Neural progenitor cell (in vitro differentiated cells): ENCODE measurements around the gene CMC1. TPM values are rescaled to one million over a fixed set of nuclear protein-coding genes. Genes with fewer than 3 reads are reported as not detected.

Experiments
- DNase-seq: peaks from one replicate; pipeline ENCODE4 v3.0.0-alpha.2; 2016; ENCODE audit warnings: low spot score
- H2AFZ ChIP-seq: fragments of 200-600 bp; sonication (generic); replicated peaks from 2 replicates; pipeline ENCODE4 v1.6.1; 2016; ENCODE audit warnings: antibody characterized with exemption
- H3F3A ChIP-seq: fragments of 200-600 bp; sonication (generic); 2 replicates; pipeline ENCODE4 v1.6.1; 2016; ENCODE audit warnings: antibody characterized with exemption, low read depth
- H3K27ac ChIP-seq: fragments of 200-600 bp; sonication (generic); 2 replicates; pipeline ENCODE4 v1.5.1; 2016; ENCODE audit warnings: mild to moderate bottlenecking
- H3K27me3 ChIP-seq: fragments of 200-600 bp; sonication (generic); 2 replicates; pipeline ENCODE4 v1.6.1; 2016; ENCODE audit warnings: mild to moderate bottlenecking, moderate library complexity
- H3K36me3 ChIP-seq: fragments of 200-600 bp; sonication (generic); 2 replicates; pipeline ENCODE4 v1.5.1; 2016
- H3K4me1 ChIP-seq: fragments of 200-600 bp; sonication (generic); 2 replicates; pipeline ENCODE4 v1.6.1; 2016; ENCODE audit warnings: mixed run types
- H3K4me2 ChIP-seq: fragments of 200-600 bp; sonication (generic); 2 replicates; pipeline ENCODE4 v1.6.1; 2016
- H3K4me3 ChIP-seq: fragments of 200-600 bp; sonication (generic); 2 replicates; pipeline ENCODE4 v1.5.1; 2016
- H3K79me2 ChIP-seq: fragments of 200-600 bp; sonication (generic); 2 replicates; pipeline ENCODE4 v1.6.1; 2016; ENCODE audit warnings: low read depth
- H3K9ac ChIP-seq: fragments of 200-600 bp; sonication (generic); 2 replicates; pipeline ENCODE4 v1.6.1; 2016
- H3K9me3 ChIP-seq: fragments of 200-600 bp; sonication (generic); 2 replicates; pipeline ENCODE4 v1.5.1; 2016; ENCODE audit warnings: low read depth
- H4K20me1 ChIP-seq: fragments of 200-600 bp; sonication (generic); 2 replicates; pipeline ENCODE4 v1.6.1; 2016; ENCODE audit warnings: low read depth
- H3K27ac Mint-ChIP-seq: 3 replicates; pipeline ENCODE4 v1.8.0; 2021; ENCODE audit warnings: mixed read lengths
- H3K27me3 Mint-ChIP-seq: 2 replicates; pipeline ENCODE4 v1.8.0; 2022; ENCODE audit warnings: low read depth, mild to moderate bottlenecking, inconsistent platforms, moderate library complexity, mixed read lengths; ENCODE audit not compliant: insufficient read depth
- H3K36me3 Mint-ChIP-seq: 3 replicates; pipeline ENCODE4 v1.8.0; 2021; ENCODE audit warnings: mixed read lengths
- H3K4me1 Mint-ChIP-seq: 3 replicates; pipeline ENCODE4 v1.8.0; 2021; ENCODE audit warnings: mixed read lengths
- H3K4me3 Mint-ChIP-seq: 3 replicates; pipeline ENCODE4 v1.8.0; 2021; ENCODE audit warnings: mild to moderate bottlenecking, moderate library complexity, mixed read lengths
- H3K9me3 Mint-ChIP-seq: 3 replicates; pipeline ENCODE4 v1.8.0; 2020; ENCODE audit warnings: mixed read lengths
- CTCF ChIP-seq: fragments of 200-600 bp; sonication (generic); IDR thresholded peaks from 2 replicates; pipeline ENCODE4 v1.5.1; 2017; ENCODE audit warnings: antibody characterized with exemption, mild to moderate bottlenecking
- EZH2 ChIP-seq: fragments of 200-600 bp; sonication (generic); IDR thresholded peaks from 2 replicates; pipeline ENCODE4 v1.6.1; 2017; ENCODE audit warnings: antibody characterized with exemption, mild to moderate bottlenecking, moderate library complexity
- EZH2phosphoT487 ChIP-seq: fragments of 200-600 bp; sonication (generic); IDR thresholded peaks from 2 replicates; pipeline ENCODE4 v1.6.1; 2017; ENCODE audit warnings: antibody characterized with exemption
- total RNA-seq: library from RNA; depleted of rRNA; stranded (reverse); fragments of >200 nt; gene quantifications from 2 replicates; pipeline ENCODE4 v1.2.3, GENCODE V29; 2015; ENCODE audit warnings: low replicate concordance

The CMC1 gene
- total RNA-seq, 1 donor from 2014 or later, result 13.0 TPM

GRCh38 chr3:28252001-28252431, 10.6 kb downstream of the CMC1 start:
- H3K9ac ChIP-seq, result no peak overlapping the region
- H3K36me3 Mint-ChIP-seq, result peaks cover 7% of the 10 kb centered on the region
- H3K4me1 Mint-ChIP-seq, result peaks cover 6% of the 10 kb centered on the region
- H3K4me3 Mint-ChIP-seq, result no peak overlapping the region
- no peak overlapping the region for H3K4me3 ChIP-seq
- H3K27ac ChIP-seq, result no peak overlapping the region
- no peak overlapping the region for H3K27ac Mint-ChIP-seq
- H3K4me2 ChIP-seq, result no peak overlapping the region
- no peaks in the 10 kb centered on the region for H3K27me3 Mint-ChIP-seq
- no peaks in the 10 kb centered on the region for H3K27me3 ChIP-seq
- TF ChIP-seq CTCF, result no peak
- no peak for TF ChIP-seq EZH2
- no peak for TF ChIP-seq EZH2phosphoT487
- DNase-seq, result no peak
- peaks cover 49% of the 10 kb centered on the region for H4K20me1 ChIP-seq
- peaks cover 58% of the 10 kb centered on the region for H3K79me2 ChIP-seq
- H3K36me3 ChIP-seq, result no peaks in the 10 kb centered on the region
- no peaks in the 10 kb centered on the region for H3F3A ChIP-seq
- no peak overlapping the region for H2AFZ ChIP-seq
- H3K4me1 ChIP-seq, result peaks cover 10% of the 10 kb centered on the region
- no peaks in the 10 kb centered on the region for H3K9me3 ChIP-seq
- H3K9me3 Mint-ChIP-seq, result peaks cover 3% of the 10 kb centered on the region

GRCh38 chr3:28253040-28253715, 11.8 kb downstream of the CMC1 start:
- no peak for TF ChIP-seq EZH2
- no peak for TF ChIP-seq CTCF
- no peak for TF ChIP-seq EZH2phosphoT487
- Histone ChIP-seq H3K9ac (no peak overlapping the region), H3K27ac (no peak overlapping the region), H3K9me3 (no peaks in the 10 kb centered on the region), H3K4me1 (peaks cover 10% of the 10 kb centered on the region), H3K4me3 (no peak overlapping the region), H3F3A (no peaks in the 10 kb centered on the region), H3K4me2 (peak overlapping the region; percentile 22), H3K27me3 (no peaks in the 10 kb centered on the region), H4K20me1 (peaks cover 41% of the 10 kb centered on the region), H2AFZ (no peak overlapping the region), H3K79me2 (peaks cover 46% of the 10 kb centered on the region), H3K36me3 (no peaks in the 10 kb centered on the region)
- H3K9me3 Mint-ChIP-seq, result peaks cover 2% of the 10 kb centered on the region
- H3K36me3 Mint-ChIP-seq, result peaks cover 6% of the 10 kb centered on the region
- H3K27me3 Mint-ChIP-seq, result no peaks in the 10 kb centered on the region
- H3K4me3 Mint-ChIP-seq, result no peak overlapping the region
- no peak overlapping the region for H3K27ac Mint-ChIP-seq
- DNase-seq, result peak; percentile 32
- peaks cover 6% of the 10 kb centered on the region for H3K4me1 Mint-ChIP-seq

- H3F3A ChIP-seq, result no peaks in the 10 kb centered on the region
- H3K36me3 ChIP-seq, result no peaks in the 10 kb centered on the region
- H3K9me3 Mint-ChIP-seq, result peaks cover 2% of the 10 kb centered on the region
- peaks cover 38% of the 10 kb centered on the region for H3K79me2 ChIP-seq
- no peaks in the 10 kb centered on the region for H3K9me3 ChIP-seq
- no peak overlapping the region for H3K27ac ChIP-seq
- no peaks in the 10 kb centered on the region for H3K27me3 Mint-ChIP-seq
- H3K4me1 Mint-ChIP-seq, result no peaks in the 10 kb centered on the region
- no peaks in the 10 kb centered on the region for H3K27me3 ChIP-seq
- TF ChIP-seq CTCF (no peak), EZH2 (no peak), EZH2phosphoT487 (no peak)
- H4K20me1 ChIP-seq, result peaks cover 10% of the 10 kb centered on the region
- no peak overlapping the region for H2AFZ ChIP-seq
- peaks cover 5% of the 10 kb centered on the region for H3K36me3 Mint-ChIP-seq
- H3K4me1 ChIP-seq, result no peaks in the 10 kb centered on the region
- H3K9ac ChIP-seq, result no peak overlapping the region
- no peak for DNase-seq
- no peak overlapping the region for H3K4me3 ChIP-seq
- no peak overlapping the region for H3K4me2 ChIP-seq
- no peak overlapping the region for H3K4me3 Mint-ChIP-seq
- no peak overlapping the region for H3K27ac Mint-ChIP-seq
Observed at GRCh38 chr3:28262001-28262400, 20.6 kb downstream of the CMC1 start.
